Ishikawa (cell line): ENCODE data around the gene CYTH4.

Source experiments
- CEBPB ChIP-seq: IDR thresholded peaks from 2 replicates; pipeline ENCODE4 v1.6.1; 2012
- CREB1 ChIP-seq: IDR thresholded peaks from 2 replicates; pipeline ENCODE4 v1.6.1; 2012; ENCODE audit warnings: low read depth
- EGR1 ChIP-seq: IDR thresholded peaks from 2 replicates; pipeline ENCODE4 v1.6.1; 2012
- EP300 ChIP-seq: IDR thresholded peaks from 2 replicates; pipeline ENCODE4 v1.6.1; 2012; ENCODE audit warnings: borderline replicate concordance
- FOXM1 ChIP-seq: IDR thresholded peaks from 2 replicates; pipeline ENCODE4 v1.6.1; 2012; ENCODE audit warnings: low read depth, borderline replicate concordance
- NFIC ChIP-seq: IDR thresholded peaks from 2 replicates; pipeline ENCODE4 v1.6.1; 2012
- RAD21 ChIP-seq: IDR thresholded peaks from 2 replicates; pipeline ENCODE4 v1.6.1; 2012; ENCODE audit warnings: low read depth
- TAF1 ChIP-seq: IDR thresholded peaks from 2 replicates; pipeline ENCODE4 v1.6.1; 2012; ENCODE audit warnings: low read depth, mild to moderate bottlenecking
- YY1 ChIP-seq: IDR thresholded peaks from 2 replicates; pipeline ENCODE4 v1.6.1; 2012; ENCODE audit warnings: low read depth
- TF ChIP-seq, protein P1 (sequence below): IDR thresholded peaks from 2 replicates; pipeline ENCODE4 v1.6.1; 2012; ENCODE audit warnings: low read depth, mild to moderate bottlenecking
- TF ChIP-seq, protein P2 (sequence below): IDR thresholded peaks from 2 replicates; pipeline ENCODE4 v1.6.1; 2012
- TF ChIP-seq, protein P3 (sequence below): IDR thresholded peaks from 2 replicates; pipeline ENCODE4 v1.6.1; 2012

DNA sequence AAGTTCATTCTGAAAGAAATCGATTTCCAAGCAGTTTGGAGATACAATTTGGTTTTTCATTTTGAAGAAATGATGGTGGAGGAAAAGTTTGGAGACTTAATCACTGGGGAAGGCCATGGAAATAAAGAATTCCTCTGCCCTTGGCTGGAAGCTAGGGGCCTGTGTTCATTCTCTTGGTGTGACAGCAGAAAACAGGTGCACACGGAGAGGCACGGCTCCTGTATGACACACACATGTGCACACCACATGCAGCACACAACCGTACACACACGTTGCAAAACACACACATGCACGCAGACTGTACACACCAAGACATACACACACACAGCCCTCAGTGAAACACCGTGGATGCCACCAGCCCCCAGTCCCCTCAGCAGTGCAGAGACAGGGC lies 64.2 kb downstream of the CYTH4 start:
- TF ChIP-seq EP300, result no peak
- TF ChIP-seq YY1, result no peak
- TF ChIP-seq TAF1, result no peak
- TF ChIP-seq, protein P1, sequence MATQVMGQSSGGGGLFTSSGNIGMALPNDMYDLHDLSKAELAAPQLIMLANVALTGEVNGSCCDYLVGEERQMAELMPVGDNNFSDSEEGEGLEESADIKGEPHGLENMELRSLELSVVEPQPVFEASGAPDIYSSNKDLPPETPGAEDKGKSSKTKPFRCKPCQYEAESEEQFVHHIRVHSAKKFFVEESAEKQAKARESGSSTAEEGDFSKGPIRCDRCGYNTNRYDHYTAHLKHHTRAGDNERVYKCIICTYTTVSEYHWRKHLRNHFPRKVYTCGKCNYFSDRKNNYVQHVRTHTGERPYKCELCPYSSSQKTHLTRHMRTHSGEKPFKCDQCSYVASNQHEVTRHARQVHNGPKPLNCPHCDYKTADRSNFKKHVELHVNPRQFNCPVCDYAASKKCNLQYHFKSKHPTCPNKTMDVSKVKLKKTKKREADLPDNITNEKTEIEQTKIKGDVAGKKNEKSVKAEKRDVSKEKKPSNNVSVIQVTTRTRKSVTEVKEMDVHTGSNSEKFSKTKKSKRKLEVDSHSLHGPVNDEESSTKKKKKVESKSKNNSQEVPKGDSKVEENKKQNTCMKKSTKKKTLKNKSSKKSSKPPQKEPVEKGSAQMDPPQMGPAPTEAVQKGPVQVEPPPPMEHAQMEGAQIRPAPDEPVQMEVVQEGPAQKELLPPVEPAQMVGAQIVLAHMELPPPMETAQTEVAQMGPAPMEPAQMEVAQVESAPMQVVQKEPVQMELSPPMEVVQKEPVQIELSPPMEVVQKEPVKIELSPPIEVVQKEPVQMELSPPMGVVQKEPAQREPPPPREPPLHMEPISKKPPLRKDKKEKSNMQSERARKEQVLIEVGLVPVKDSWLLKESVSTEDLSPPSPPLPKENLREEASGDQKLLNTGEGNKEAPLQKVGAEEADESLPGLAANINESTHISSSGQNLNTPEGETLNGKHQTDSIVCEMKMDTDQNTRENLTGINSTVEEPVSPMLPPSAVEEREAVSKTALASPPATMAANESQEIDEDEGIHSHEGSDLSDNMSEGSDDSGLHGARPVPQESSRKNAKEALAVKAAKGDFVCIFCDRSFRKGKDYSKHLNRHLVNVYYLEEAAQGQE, result no peak
- TF ChIP-seq CREB1, result no peak
- no peak for TF ChIP-seq NFIC
- TF ChIP-seq EGR1, result no peak
- TF ChIP-seq FOXM1, result no peak
- no peak for TF ChIP-seq RAD21
- TF ChIP-seq, protein P2, sequence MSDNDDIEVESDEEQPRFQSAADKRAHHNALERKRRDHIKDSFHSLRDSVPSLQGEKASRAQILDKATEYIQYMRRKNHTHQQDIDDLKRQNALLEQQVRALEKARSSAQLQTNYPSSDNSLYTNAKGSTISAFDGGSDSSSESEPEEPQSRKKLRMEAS, result no peak
- TF ChIP-seq CEBPB, result no peak
- TF ChIP-seq, protein P3, sequence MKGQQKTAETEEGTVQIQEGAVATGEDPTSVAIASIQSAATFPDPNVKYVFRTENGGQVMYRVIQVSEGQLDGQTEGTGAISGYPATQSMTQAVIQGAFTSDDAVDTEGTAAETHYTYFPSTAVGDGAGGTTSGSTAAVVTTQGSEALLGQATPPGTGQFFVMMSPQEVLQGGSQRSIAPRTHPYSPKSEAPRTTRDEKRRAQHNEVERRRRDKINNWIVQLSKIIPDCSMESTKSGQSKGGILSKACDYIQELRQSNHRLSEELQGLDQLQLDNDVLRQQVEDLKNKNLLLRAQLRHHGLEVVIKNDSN, result no peak
